ENCODE measurements around the gene AGFG1.

DNA sequence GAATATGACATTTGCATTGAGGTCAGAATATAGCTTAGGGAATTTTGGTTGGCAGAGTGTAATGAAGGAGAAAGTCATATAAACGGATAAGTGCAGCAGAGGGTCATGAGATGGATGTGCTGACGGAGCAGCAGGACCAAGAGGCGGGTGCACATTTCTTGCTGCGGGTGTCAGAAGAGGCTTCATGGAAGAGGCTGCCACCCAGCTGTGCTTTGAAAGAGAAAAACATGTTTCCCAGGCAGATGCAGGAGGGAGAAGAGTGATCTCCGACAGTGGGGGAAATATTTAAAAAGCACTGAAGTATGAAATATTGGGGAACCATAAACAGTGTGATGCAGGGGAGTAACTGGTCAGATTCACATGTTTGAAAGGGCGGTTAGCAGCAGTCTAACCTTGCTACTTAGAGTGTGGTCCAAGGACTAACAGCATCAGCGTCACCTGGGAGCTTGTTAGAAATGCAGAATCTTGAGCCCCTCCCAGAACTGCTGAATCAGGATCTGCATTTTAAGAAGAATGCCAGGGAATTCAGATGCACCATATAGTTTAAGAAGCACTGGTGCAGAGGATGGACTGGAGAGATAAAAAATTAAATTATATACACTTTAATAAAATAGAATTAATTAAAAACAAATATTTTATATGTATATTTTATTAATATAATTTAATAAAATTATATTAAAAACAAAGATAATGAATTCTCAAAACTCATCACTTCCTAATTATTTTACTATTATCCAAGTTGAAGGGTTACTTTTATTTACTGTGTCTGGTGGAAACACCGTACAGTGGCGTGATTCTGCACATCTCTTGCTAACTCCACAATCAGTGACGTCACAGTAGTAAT, 48.1 kb upstream of the AGFG1 start:
- TF ChIP-seq, protein P1, sequence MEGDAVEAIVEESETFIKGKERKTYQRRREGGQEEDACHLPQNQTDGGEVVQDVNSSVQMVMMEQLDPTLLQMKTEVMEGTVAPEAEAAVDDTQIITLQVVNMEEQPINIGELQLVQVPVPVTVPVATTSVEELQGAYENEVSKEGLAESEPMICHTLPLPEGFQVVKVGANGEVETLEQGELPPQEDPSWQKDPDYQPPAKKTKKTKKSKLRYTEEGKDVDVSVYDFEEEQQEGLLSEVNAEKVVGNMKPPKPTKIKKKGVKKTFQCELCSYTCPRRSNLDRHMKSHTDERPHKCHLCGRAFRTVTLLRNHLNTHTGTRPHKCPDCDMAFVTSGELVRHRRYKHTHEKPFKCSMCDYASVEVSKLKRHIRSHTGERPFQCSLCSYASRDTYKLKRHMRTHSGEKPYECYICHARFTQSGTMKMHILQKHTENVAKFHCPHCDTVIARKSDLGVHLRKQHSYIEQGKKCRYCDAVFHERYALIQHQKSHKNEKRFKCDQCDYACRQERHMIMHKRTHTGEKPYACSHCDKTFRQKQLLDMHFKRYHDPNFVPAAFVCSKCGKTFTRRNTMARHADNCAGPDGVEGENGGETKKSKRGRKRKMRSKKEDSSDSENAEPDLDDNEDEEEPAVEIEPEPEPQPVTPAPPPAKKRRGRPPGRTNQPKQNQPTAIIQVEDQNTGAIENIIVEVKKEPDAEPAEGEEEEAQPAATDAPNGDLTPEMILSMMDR (IDR thresholded peaks at IDR 0.05): no peak
- no peak for TF ChIP-seq EP300 (IDR thresholded peaks at IDR 0.05)
- no peak for TF ChIP-seq POLR2A (IDR thresholded peaks at IDR 0.05)

Measured in upper lobe of left lung (tissue), 4 donors.